Esophagus muscularis mucosa (tissue), 3 donors: ENCODE data around the gene ERN2.

Source experiments
- POLR2A ChIP-seq: fragments of 450-650 bp; IDR thresholded peaks from one replicate; pipeline ENCODE4 v1.6.1; 2017; ENCODE audit warnings: antibody characterized with exemption, moderate library complexity, mild to moderate bottlenecking, low read depth
- TF ChIP-seq, protein P1 (sequence below), 3 experiments: fragments of 200-600 bp in 2 of 3; fragments of 450-650 bp in 1 of 3; sonication (generic) in 2 of 3; IDR thresholded peaks; one replicate each; pipeline ENCODE4 v1.5.1; 2017 to 2019; ENCODE audit warnings: antibody characterized with exemption in 3 of 3, mild to moderate bottlenecking in 2 of 3, moderate library complexity in 1 of 3

DNA sequence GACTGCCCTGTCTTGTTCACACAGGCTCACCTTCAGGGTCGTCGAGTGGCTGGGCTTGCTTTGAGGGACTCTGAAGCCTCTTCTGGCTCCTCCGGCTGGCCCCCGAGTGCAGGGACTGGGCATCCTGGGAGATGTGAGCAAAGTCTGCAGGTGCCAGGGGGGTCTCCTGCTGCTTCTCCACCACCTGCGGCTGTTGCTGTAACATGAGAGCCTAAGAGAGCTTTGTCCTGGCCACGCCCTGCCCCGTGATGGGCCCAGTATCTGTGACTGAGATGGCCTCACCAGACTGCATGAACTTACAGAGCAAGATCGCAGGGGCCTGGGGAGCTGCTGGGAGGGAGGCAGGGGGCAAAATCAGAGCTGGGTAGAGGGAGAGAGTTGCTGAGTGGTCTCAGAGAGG is 12.5 kb downstream of the ERN2 start:
- no peak for TF ChIP-seq POLR2A
- TF ChIP-seq, protein P1, sequence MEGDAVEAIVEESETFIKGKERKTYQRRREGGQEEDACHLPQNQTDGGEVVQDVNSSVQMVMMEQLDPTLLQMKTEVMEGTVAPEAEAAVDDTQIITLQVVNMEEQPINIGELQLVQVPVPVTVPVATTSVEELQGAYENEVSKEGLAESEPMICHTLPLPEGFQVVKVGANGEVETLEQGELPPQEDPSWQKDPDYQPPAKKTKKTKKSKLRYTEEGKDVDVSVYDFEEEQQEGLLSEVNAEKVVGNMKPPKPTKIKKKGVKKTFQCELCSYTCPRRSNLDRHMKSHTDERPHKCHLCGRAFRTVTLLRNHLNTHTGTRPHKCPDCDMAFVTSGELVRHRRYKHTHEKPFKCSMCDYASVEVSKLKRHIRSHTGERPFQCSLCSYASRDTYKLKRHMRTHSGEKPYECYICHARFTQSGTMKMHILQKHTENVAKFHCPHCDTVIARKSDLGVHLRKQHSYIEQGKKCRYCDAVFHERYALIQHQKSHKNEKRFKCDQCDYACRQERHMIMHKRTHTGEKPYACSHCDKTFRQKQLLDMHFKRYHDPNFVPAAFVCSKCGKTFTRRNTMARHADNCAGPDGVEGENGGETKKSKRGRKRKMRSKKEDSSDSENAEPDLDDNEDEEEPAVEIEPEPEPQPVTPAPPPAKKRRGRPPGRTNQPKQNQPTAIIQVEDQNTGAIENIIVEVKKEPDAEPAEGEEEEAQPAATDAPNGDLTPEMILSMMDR (IDR thresholded peaks at IDR 0.05), result no peak
